ENCODE measurements around the gene BSN.

Gene BSN

GRCh38 chr3:49529567-49529966 is 24.7 kb upstream of the BSN start:
- H3K9me3 ChIP-seq (ENCODE audit: insufficient read depth, low read length), result no peaks in the 10 kb centered on the region
- no peak for TF ChIP-seq EZH2phosphoT487 (conservative IDR thresholded peaks at IDR 0.05; ENCODE audit: low read length)
- TF ChIP-seq CTCF (IDR thresholded peaks at IDR 0.05; ENCODE audit: insufficient read depth, low read length, poor library complexity, severe bottlenecking), result no peak
- no peaks in the 10 kb centered on the region for H3K36me3 ChIP-seq (ENCODE audit: low read length)

GRCh38 chr3:49530231-49530630 is 24.0 kb upstream of the BSN start:
- H3K9me3 ChIP-seq (ENCODE audit: insufficient read depth, low read length), result no peaks in the 10 kb centered on the region
- no peaks in the 10 kb centered on the region for H3K79me2 ChIP-seq (ENCODE audit: insufficient read depth, low read length)
- H3K4me2 ChIP-seq (ENCODE audit: low read depth, low read length, poor library complexity, severe bottlenecking), result no peak overlapping the region
- H3K36me3 ChIP-seq (ENCODE audit: low read length), result no peaks in the 10 kb centered on the region
- H4K20me1 ChIP-seq (ENCODE audit: low read depth, low read length), result no peaks in the 10 kb centered on the region
- no peaks in the 10 kb centered on the region for H3K9me2 ChIP-seq (replicated peaks; ENCODE audit: insufficient read depth, low read length)
- H3K9ac ChIP-seq (ENCODE audit: low read length), result no peak overlapping the region
- no peak for TF ChIP-seq EZH2phosphoT487 (conservative IDR thresholded peaks at IDR 0.05; ENCODE audit: low read length)
- TF ChIP-seq CTCF (IDR thresholded peaks at IDR 0.05; ENCODE audit: insufficient read depth, low read length, poor library complexity, severe bottlenecking), result no peak
- no peaks in the 10 kb centered on the region for H3K27me3 ChIP-seq (ENCODE audit: low read length)
- no peak overlapping the region for H3K4me3 ChIP-seq (ENCODE audit: insufficient read depth, low read length, poor library complexity, severe bottlenecking)
- H3F3A ChIP-seq (ENCODE audit: insufficient read depth), result no peaks in the 10 kb centered on the region
- no peak overlapping the region for H2AFZ ChIP-seq (ENCODE audit: low read depth, low read length, severe bottlenecking)
- no peak overlapping the region for H3K27ac ChIP-seq (ENCODE audit: low read depth, low read length)

More at GRCh38 chr3:49529567-49529966, 24.7 kb upstream of the BSN start:
- H3K27ac ChIP-seq (ENCODE audit: low read depth, low read length), result no peak overlapping the region
- H3K9me2 ChIP-seq (replicated peaks; ENCODE audit: insufficient read depth, low read length), result no peaks in the 10 kb centered on the region
- H2AFZ ChIP-seq (ENCODE audit: low read depth, low read length, severe bottlenecking), result no peak overlapping the region
- H3K4me2 ChIP-seq (ENCODE audit: low read depth, low read length, poor library complexity, severe bottlenecking), result no peak overlapping the region
- no peaks in the 10 kb centered on the region for H3K27me3 ChIP-seq (ENCODE audit: low read length)
- H3K9ac ChIP-seq (ENCODE audit: low read length), result no peak overlapping the region
- no peaks in the 10 kb centered on the region for H4K20me1 ChIP-seq (ENCODE audit: low read depth, low read length)
- no peak overlapping the region for H3K4me3 ChIP-seq (ENCODE audit: insufficient read depth, low read length, poor library complexity, severe bottlenecking)
- H3F3A ChIP-seq (ENCODE audit: insufficient read depth), result no peaks in the 10 kb centered on the region
- H3K79me2 ChIP-seq (ENCODE audit: insufficient read depth, low read length), result no peaks in the 10 kb centered on the region

GRCh38 chr3:49530701-49531100 is 23.6 kb upstream of the BSN start:
- Histone ChIP-seq H3K36me3 (ENCODE audit: low read length) (no peaks in the 10 kb centered on the region), H3K9me2 (replicated peaks; ENCODE audit: insufficient read depth, low read length) (no peaks in the 10 kb centered on the region), H3K9ac (ENCODE audit: low read length) (no peak overlapping the region), H3K79me2 (ENCODE audit: insufficient read depth, low read length) (no peaks in the 10 kb centered on the region), H3K4me2 (ENCODE audit: low read depth, low read length, poor library complexity, severe bottlenecking) (no peak overlapping the region), H4K20me1 (ENCODE audit: low read depth, low read length) (no peaks in the 10 kb centered on the region), H3F3A (ENCODE audit: insufficient read depth) (no peaks in the 10 kb centered on the region), H3K9me3 (ENCODE audit: insufficient read depth, low read length) (no peaks in the 10 kb centered on the region), H2AFZ (ENCODE audit: low read depth, low read length, severe bottlenecking) (no peak overlapping the region), H3K27me3 (ENCODE audit: low read length) (no peaks in the 10 kb centered on the region), H3K4me3 (ENCODE audit: insufficient read depth, low read length, poor library complexity, severe bottlenecking) (no peak overlapping the region), H3K27ac (ENCODE audit: low read depth, low read length) (no peak overlapping the region)
- TF ChIP-seq EZH2phosphoT487 (conservative IDR thresholded peaks at IDR 0.05; ENCODE audit: low read length), result no peak
- no peak for TF ChIP-seq CTCF (IDR thresholded peaks at IDR 0.05; ENCODE audit: insufficient read depth, low read length, poor library complexity, severe bottlenecking)

Measured in SU-DHL-6 (cell line).